ENCODE measurements around the gene LIN9. TPM values are rescaled to one million over a fixed set of nuclear protein-coding genes. Genes with fewer than 3 reads are reported as not detected.

Gene LIN9
- total and polyA plus RNA-seq, 2 of the 13 experiments (the other 11 are each of a cell fraction or from before 2014, with no cell fraction given): 3.0 to 10.0 TPM

- TF ChIP-seq TFAP4 (IDR thresholded peaks at IDR 0.05; ENCODE audit: borderline replicate concordance, low read depth): peak; percentile 36; the same call in 1 of the 2 replicates
- peak; percentile 88; the same call in 1 of the 2 replicates for TF ChIP-seq PRMT3 (CRISPR knock-in tag; IDR thresholded peaks at IDR 0.05; ENCODE audit: borderline replicate concordance, low read depth)
- TF ChIP-seq ZNF18 (CRISPR knock-in tag; IDR thresholded peaks at IDR 0.05; ENCODE audit: insufficient replicate concordance): no peak
- TF ChIP-seq MTA3 (CRISPR knock-in tag; IDR thresholded peaks at IDR 0.05): no peak
- TF ChIP-seq ZNF781 (CRISPR knock-in tag; IDR thresholded peaks at IDR 0.05; ENCODE audit: borderline replicate concordance, not compliant biosample characterization): peak; percentile 22
- peak; percentile 88; the same call in 1 of the 2 replicates for TF ChIP-seq NRL (CRISPR knock-in tag; IDR thresholded peaks at IDR 0.05; ENCODE audit: borderline replicate concordance)
- no peak for TF ChIP-seq ZNF879 (CRISPR knock-in tag; IDR thresholded peaks at IDR 0.05)
- TF ChIP-seq ZNF841 (CRISPR knock-in tag; IDR thresholded peaks at IDR 0.05; ENCODE audit: borderline replicate concordance): no peak
- TF ChIP-seq ZFX (CRISPR knock-in tag; IDR thresholded peaks at IDR 0.05; ENCODE audit: low read depth): peak; percentile 97
- TF ChIP-seq NFKB2 (CRISPR knock-in tag; IDR thresholded peaks at IDR 0.05; ENCODE audit: borderline replicate concordance): peak; percentile 66
- TF ChIP-seq MED8 (CRISPR knock-in tag; IDR thresholded peaks at IDR 0.05; ENCODE audit: insufficient replicate concordance): peak; percentile 25
- no peak for TF ChIP-seq ZNF343 (CRISPR knock-in tag; IDR thresholded peaks at IDR 0.05)
- TF ChIP-seq ZNF414 (CRISPR knock-in tag; IDR thresholded peaks at IDR 0.05): no peak
- no peak for TF ChIP-seq ZNF737 (CRISPR knock-in tag; IDR thresholded peaks at IDR 0.05; ENCODE audit: borderline replicate concordance)
- no peak for TF ChIP-seq GTF2F1 (IDR thresholded peaks at IDR 0.05; ENCODE audit: low read length)
- peak; percentile 60; the same call in 1 of the 2 replicates for TF ChIP-seq ZNF784 (CRISPR knock-in tag; IDR thresholded peaks at IDR 0.05; ENCODE audit: borderline replicate concordance)
- TF ChIP-seq FOXC1 (CRISPR knock-in tag; IDR thresholded peaks at IDR 0.05; ENCODE audit: borderline replicate concordance): peak; percentile 55
- TF ChIP-seq TOE1 (CRISPR knock-in tag; IDR thresholded peaks at IDR 0.05): no peak; the same call in 1 of the 2 replicates
- peak; percentile 57; the same call in 1 of the 2 replicates for TF ChIP-seq PPARG (CRISPR knock-in tag; conservative IDR thresholded peaks at IDR 0.05)
- peak; percentile 80 for TF ChIP-seq UBTF (CRISPR knock-in tag; IDR thresholded peaks at IDR 0.05)
- peak; percentile 44 for TF ChIP-seq NCOA2 (CRISPR knock-in tag; IDR thresholded peaks at IDR 0.05)
Measured at GRCh38 chr1:226186124-226187018, 122.6 kb downstream of the LIN9 start, which contains the start of gene ACBD3 (continued).
